Tibial nerve (tissue), 4 donors: ENCODE data around the gene WNT9A. TPM values are rescaled to one million over a fixed set of nuclear protein-coding genes. Genes with fewer than 3 reads are reported as not detected.
A peak's percentile ranks its signal among the peaks of the same experiment; 100 is the strongest.

Source experiments
- DNase-seq, 2 donors: peaks; one replicate each; pipeline ENCODE4 v3.0.0-alpha.2; 2019; ENCODE audit warnings: low spot score in 2 of 2
- H3K27ac ChIP-seq, 4 donors: fragments of 200-600 bp; sonication (generic) in 3 of 4; one replicate each; pipeline ENCODE4 v1.5.1; 2017 to 2019; ENCODE audit warnings: mild to moderate bottlenecking in 1 of 4
- H3K27me3 ChIP-seq, 2 donors: fragments of 200-600 bp; sonication (generic) in 1 of 2; one replicate each; pipeline versions ENCODE4 v1.5.1 to v1.6.0; 2017 to 2019
- H3K36me3 ChIP-seq, 3 donors: fragments of 200-600 bp; sonication (generic); one replicate each; pipeline ENCODE4 v1.5.1; 2018 to 2019
- H3K4me1 ChIP-seq, 4 donors: fragments of 200-600 bp; sonication (generic) in 3 of 4; one replicate each; pipeline ENCODE4 v1.5.1; 2017 to 2019
- H3K4me3 ChIP-seq, 4 donors: fragments of 200-600 bp; sonication (generic) in 3 of 4; one replicate each; pipeline ENCODE4 v1.5.1; 2017 to 2019; ENCODE audit warnings: mild to moderate bottlenecking in 1 of 4, moderate library complexity in 1 of 4
- H3K9me3 ChIP-seq, 4 donors: fragments of 200-600 bp; sonication (generic) in 3 of 4; one replicate each; pipeline ENCODE4 v1.5.1; 2017 to 2019
- CTCF ChIP-seq, 5 experiments: fragments of 200-600 bp in 3 of 5; fragments of 450-650 bp in 2 of 5; sonication (generic) in 3 of 5; IDR thresholded peaks; one replicate each; pipeline ENCODE4 v1.5.1; 2016 to 2019; ENCODE audit warnings: antibody characterized with exemption in 5 of 5, mild to moderate bottlenecking in 3 of 5, moderate library complexity in 2 of 5
- EP300 ChIP-seq, 2 donors: sonication (generic); formaldehyde crosslinking; IDR thresholded peaks; one replicate each; pipeline ENCODE4 v1.6.1; 2017; ENCODE audit warnings: antibody characterized with exemption in 2 of 2, mild to moderate bottlenecking in 1 of 2
- POLR2A ChIP-seq, 2 donors: fragments of 450-650 bp; IDR thresholded peaks; one replicate each; pipeline ENCODE4 v1.6.1; 2017; ENCODE audit warnings: antibody characterized with exemption in 2 of 2, mild to moderate bottlenecking in 2 of 2, moderate library complexity in 2 of 2
- WGBS, 2 donors: methylation state at CpG; one replicate each; pipeline ENCODE4 v1.1.5; 2018; 5-methylcytosine and 5-hydroxymethylcytosine counted together
- total RNA-seq, 4 donors: library from RNA; depleted of rRNA; stranded (reverse); fragments of >200 nt; gene quantifications; one replicate each; pipeline ENCODE4 v1.1.0, GENCODE V29; 2016

WNT9A gene
- total RNA-seq, 4 donors from 2014 or later, result 5.1 to 12.8 (median 8.5) TPM

GRCh38 chr1:227895828-227896685 lies 51.7 kb downstream of the WNT9A start:
- Histone ChIP-seq H3K9me3 (no peaks in the 10 kb centered on the region), H3K4me1 (peaks cover 0 to 44% (median 0%) of the 10 kb centered on the region in 4 donors), H3K27ac (peak overlapping the region in 3 of 4 donors; percentile 19 to 67 (median 59)), H3K36me3 (no peaks in the 10 kb centered on the region), H3K4me3 (no peak overlapping the region), H3K27me3 (no peaks in the 10 kb centered on the region)
- DNase-seq, result peak in 1 of 2 donors; percentile 17
- 57 to 69% methylated on average over 19 to 20 of the region's 24 CpGs for WGBS, 2 donors
- peak in 1 of 5 experiments; percentile 23 for TF ChIP-seq CTCF (IDR thresholded peaks at IDR 0.05)
- TF ChIP-seq EP300 (IDR thresholded peaks at IDR 0.05), result no peak

- peaks cover 0 to 45% (median 0%) of the 10 kb centered on the region in 4 donors for H3K4me1 ChIP-seq
- DNase-seq, result peak in 1 of 2 donors; percentile 4
- H3K4me3 ChIP-seq, result no peak overlapping the region
- no peaks in the 10 kb centered on the region for H3K36me3 ChIP-seq
- H3K27ac ChIP-seq, result no peak overlapping the region
- H3K9me3 ChIP-seq, result no peaks in the 10 kb centered on the region
- WGBS, 2 donors, result 84 to 87% methylated on average over 8 to 10 of the region's 12 CpGs
- TF ChIP-seq CTCF (IDR thresholded peaks at IDR 0.05) (no peak), EP300 (IDR thresholded peaks at IDR 0.05) (no peak), POLR2A (IDR thresholded peaks at IDR 0.05) (no peak)
- H3K27me3 ChIP-seq, result no peaks in the 10 kb centered on the region
Observed at GRCh38 chr1:227894831-227895451, 52.8 kb downstream of the WNT9A start.

- Histone ChIP-seq H3K4me1 (peaks cover 0 to 41% (median 0%) of the 10 kb centered on the region in 4 donors), H3K36me3 (no peaks in the 10 kb centered on the region), H3K4me3 (no peak overlapping the region), H3K9me3 (no peaks in the 10 kb centered on the region), H3K27me3 (no peaks in the 10 kb centered on the region), H3K27ac (no peak overlapping the region)
- 70 to 72% methylated on average over 26 to 27 of the region's 27 CpGs for WGBS, 2 donors
- DNase-seq, result peak in 1 of 2 donors; percentile 4
- TF ChIP-seq EP300 (IDR thresholded peaks at IDR 0.05) (no peak), CTCF (IDR thresholded peaks at IDR 0.05) (no peak), POLR2A (IDR thresholded peaks at IDR 0.05) (no peak)
Observed at GRCh38 chr1:227893949-227894721, 53.6 kb downstream of the WNT9A start.

- DNase-seq, result peak in 1 of 2 donors; percentile 11
- Histone ChIP-seq H3K9me3 (no peaks in the 10 kb centered on the region), H3K4me1 (peaks cover 0 to 48% (median 0%) of the 10 kb centered on the region in 4 donors), H3K36me3 (no peaks in the 10 kb centered on the region), H3K27ac (peak overlapping the region in 1 of 4 donors; percentile 36), H3K27me3 (no peaks in the 10 kb centered on the region), H3K4me3 (no peak overlapping the region)
- TF ChIP-seq CTCF (IDR thresholded peaks at IDR 0.05) (no peak), EP300 (IDR thresholded peaks at IDR 0.05) (no peak), POLR2A (IDR thresholded peaks at IDR 0.05) (no peak)
- WGBS, 2 donors, result 71 to 75% methylated on average over 6 to 7 of the region's 9 CpGs
Observed at GRCh38 chr1:227893300-227893948, 54.3 kb downstream of the WNT9A start.
